ENCODE data around the gene AHCYL2.
"Not testable (repeated sequence)": the region's sequence is repeated elsewhere in the genome, so short reads cannot be mapped to it uniquely, and the experiment has no call there.

Gene AHCYL2

DNA sequence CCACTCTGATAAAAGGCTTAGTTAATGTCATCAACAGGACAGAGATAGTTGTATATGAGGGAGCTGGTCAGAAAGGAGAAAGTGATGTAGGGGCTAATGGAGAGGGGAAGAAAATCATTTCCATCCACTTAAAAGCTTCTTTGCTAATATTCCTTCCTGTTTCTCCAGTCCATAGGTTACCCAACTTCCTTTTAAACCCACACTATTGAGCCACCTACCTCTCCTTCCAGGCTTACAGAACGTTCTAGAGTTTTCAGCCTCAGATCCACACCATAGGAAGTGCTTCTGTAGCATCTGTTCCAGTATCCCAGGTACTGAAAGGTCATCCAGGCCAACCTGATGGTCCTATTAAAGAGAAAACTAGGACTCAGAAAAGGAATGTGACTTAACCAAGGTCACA lies 237.6 kb downstream of the AHCYL2 start:
- no peak for DNase-seq

DNA sequence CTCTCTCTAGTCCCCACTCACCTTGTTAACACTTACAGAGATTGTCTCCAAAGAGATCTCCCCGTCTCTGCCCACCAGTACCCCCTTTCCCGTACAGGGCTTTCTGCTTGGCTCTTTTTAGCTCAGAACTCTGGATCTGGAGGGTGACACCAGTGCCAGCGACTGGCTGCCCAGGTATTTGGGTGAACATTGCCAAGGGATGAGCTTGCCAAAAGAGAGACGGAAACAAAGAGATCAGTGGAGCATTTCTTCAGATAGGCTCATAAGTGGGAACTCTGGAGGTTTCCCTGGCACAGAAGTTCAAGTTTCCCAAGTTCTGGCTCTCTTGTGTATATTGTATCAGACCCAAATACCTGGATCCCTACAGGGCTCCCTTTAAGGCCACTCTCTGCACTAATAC lies 239.4 kb downstream of the AHCYL2 start:
- DNase-seq, result no peak

DNA sequence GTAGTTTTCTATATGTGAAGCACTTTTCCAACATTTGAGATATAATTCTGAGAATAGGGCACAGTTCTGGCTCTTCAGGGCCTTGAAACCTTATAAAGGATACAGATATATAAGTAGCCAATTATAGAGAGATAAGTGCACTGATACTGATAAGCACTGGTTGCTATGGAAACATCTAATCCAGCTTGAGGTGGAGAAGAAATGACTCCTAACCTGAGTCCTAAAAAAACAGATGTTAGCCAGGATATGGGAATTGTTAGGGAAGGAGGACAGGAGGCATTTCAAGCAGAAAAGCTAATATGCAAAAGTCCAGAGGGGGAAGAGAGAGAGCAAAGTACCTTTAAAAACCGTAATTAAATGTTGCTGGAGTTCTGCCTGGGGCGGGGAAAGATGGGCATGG lies 240.2 kb downstream of the AHCYL2 start:
- no peak for DNase-seq

GRCh38 chr7:129466796-129467195 lies 242.0 kb downstream of the AHCYL2 start:
- no peak for DNase-seq

DNA sequence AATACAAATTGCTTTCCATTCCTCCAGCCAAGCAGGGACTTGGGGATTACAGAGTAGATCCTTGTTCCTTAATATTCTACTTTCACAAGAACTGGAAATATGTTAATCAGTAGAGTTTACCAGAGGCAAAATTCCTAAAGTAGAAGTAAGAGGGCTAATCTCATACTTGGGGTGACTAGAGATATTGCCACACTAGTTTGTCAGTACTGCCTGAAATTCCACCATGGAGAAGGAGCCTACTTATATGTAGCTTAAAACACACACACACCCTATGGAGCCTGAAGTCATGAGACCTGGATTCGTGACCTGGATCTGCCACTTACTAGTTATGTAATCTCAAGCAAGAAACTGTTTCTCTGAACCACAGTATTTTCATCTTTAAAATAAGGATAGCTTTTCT lies 243.3 kb downstream of the AHCYL2 start:
- DNase-seq, result no peak

DNA sequence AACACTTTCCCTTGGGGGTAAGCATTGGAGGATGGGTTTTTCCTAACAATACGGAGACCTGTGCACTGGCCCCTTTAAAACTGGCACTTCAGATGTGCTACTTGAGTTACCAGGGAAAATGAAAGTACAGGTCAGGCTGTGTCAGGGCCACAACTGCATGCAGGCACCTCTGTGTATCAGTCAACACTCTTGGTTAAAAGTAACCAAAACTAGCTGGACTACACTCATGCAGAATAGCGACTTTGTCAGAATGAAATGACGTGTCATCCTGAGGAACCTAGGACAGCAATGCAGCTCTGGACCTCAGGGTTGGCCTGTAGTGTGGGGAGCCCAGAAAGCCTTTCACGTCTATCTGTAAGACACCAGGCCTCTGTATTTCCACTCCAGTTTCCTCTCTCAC lies 243.7 kb downstream of the AHCYL2 start:
- no peak for DNase-seq

DNA sequence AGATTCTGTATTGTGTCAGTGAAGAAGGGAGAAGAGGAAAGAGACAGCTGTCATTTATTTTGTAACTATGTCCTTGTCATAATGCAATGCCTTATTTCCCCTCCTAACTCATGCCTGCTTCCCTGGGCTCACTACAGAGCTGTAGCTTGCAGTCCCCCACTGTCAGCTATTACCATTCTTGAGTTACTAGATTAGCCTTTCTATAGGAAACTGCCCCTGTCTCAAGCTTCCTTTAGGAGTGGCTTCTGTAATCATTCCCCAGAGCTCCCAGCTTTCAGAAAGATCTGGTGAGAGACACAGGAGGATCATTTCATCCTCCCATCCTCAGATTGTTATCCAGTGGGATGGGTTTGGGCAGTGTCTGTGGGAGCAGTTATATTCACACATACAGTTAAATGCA lies 245.1 kb downstream of the AHCYL2 start:
- no peak for DNase-seq

GRCh38 chr7:129470411-129470810 lies 245.6 kb downstream of the AHCYL2 start:
- no peak for DNase-seq

DNA sequence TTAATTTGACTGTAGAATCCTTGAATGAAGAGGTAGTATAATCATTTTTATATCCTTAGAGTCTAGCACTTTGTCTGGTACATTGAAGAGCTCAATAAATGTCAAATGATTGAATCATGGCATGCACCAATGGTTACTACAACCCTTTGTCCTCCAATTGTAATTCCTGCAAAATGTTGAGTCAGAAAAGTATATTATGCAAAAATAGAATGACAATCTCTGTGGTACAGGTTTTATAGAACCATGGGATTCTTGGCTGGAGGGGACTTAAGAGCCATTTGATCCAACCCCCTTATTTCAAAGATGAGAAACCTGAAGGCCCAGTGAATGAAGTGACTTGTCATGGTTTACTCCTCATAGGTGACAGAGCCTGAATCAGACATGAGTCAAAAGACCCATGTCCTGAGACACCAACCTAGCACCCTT lies 246.6 kb downstream of the AHCYL2 start:
- no peak for DNase-seq

DNA sequence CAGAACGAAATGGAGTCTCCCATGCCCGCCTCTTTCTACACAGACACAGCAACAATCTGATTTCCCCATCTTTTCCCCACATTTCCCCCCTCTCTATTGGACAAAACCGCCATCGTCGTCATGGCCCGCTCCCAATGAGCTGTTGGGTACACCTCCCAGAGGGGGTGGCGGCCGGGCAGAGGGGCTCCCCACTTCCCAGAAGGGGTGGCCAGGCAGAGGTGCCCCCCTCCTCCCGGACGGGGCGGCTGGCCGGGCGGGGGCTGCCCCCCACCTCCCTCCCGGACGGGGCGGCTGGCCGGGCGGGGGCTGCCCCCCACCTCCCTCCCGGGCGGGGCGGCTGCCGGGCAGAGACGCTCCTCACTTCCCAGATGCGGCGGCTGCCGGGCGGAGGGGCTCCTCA lies 251.1 kb downstream of the AHCYL2 start:
- not testable (repeated sequence) for DNase-seq

GRCh38 chr7:129476398-129476797 lies 251.6 kb downstream of the AHCYL2 start:
- DNase-seq, result not testable (repeated sequence)
